K562 (cell line): ENCODE data around the gene MAPKAPK3. TPM values are rescaled to one million over a fixed set of nuclear protein-coding genes. Genes with fewer than 3 reads are reported as not detected.

ENCODE experiments used
- ATAC-seq: fragments of 200-7000 bp; cut with Tn5 transposase; 3 replicates; pipeline ENCODE4 v1.9.1; 2020; ENCODE audit warnings: moderate library complexity
- BruUV-seq: library from RNA; stranded (reverse); fragments of 400-500 nt; replicated peaks from 2 replicates; lab custom pipeline; 2021; lab: Mats Ljungman, UMichigan
- CTCF ChIA-PET: fragments of 300-600 bp; formaldehyde crosslinking; extraction: SDS; loops from one replicate; lab custom pipeline; 2021; ENCODE audit warnings: low intra/inter-chr PET ratio; lab: Yijun Ruan, JAX
- POLR2A ChIA-PET: fragments of 300-600, 350-650 bp; sonication (Branson Sonifier 250); formaldehyde crosslinking; extraction: SDS; loops from one replicate; lab custom pipeline; 2021; ENCODE audit warnings: antibody characterized with exemption, inconsistent platforms; lab: Yijun Ruan, JAX
- DNase-seq, 4 experiments: peaks; one replicate each; pipeline versions ENCODE4 v3.0.0 to v3.0.0-alpha.2; 2011 to 2018; ENCODE audit warnings: low spot score in 3 of 4, mixed read lengths in 3 of 4; ENCODE audit errors: extremely low read depth in 1 of 4
- FAIRE-seq: peaks from 2 replicates; lab custom pipeline; 2011; peaks lifted over from hg19 to GRCh38; lab: Jason Lieb, UNC
- H2AFZ ChIP-seq: 2 replicates; pipeline ENCODE4 v1.6.0; 2011; ENCODE audit warnings: low read depth, low read length, control low read depth, inconsistent platforms
- H3K27ac ChIP-seq: fragments of 200-600 bp; 3 replicates; pipeline ENCODE4 v1.8.0; 2011; ENCODE audit warnings: low read depth, mild to moderate bottlenecking, control low read depth, inconsistent platforms, low read length, moderate library complexity, mixed read lengths; ENCODE audit errors: extremely low read depth
- H3K27me3 ChIP-seq, 2 experiments: fragments of 300-600 bp in 1 of 2; 2 replicates in 1 of 2; 3 replicates in 1 of 2; pipeline versions ENCODE4 v1.6.0 to v1.8.0; 2011; ENCODE audit warnings: inconsistent platforms in 2 of 2, low read length in 2 of 2, mild to moderate bottlenecking in 1 of 2, mixed read lengths in 1 of 2, moderate library complexity in 1 of 2; ENCODE audit not compliant: control insufficient read depth in 2 of 2, insufficient read depth in 2 of 2
- H3K36me3 ChIP-seq: fragments of 300-600 bp; 3 replicates; pipeline ENCODE4 v1.8.0; 2011; ENCODE audit warnings: mild to moderate bottlenecking, low read length, inconsistent platforms; ENCODE audit not compliant: control insufficient read depth, insufficient read depth
- H3K4me1 ChIP-seq, 2 experiments: fragments of 200-600 bp in 1 of 2; replicated peaks in 1 of 2; 2 replicates in 1 of 2; 3 replicates in 1 of 2; pipeline versions ENCODE4 v1.5.1 to v1.8.0; 2011; ENCODE audit warnings: inconsistent platforms in 2 of 2, low read length in 2 of 2, mild to moderate bottlenecking in 1 of 2, mixed read lengths in 1 of 2, moderate library complexity in 1 of 2; ENCODE audit not compliant: control insufficient read depth in 2 of 2, insufficient read depth in 2 of 2
- H3K4me2 ChIP-seq: 2 replicates; pipeline ENCODE4 v1.6.1; 2011; ENCODE audit warnings: low read length, control low read depth, inconsistent platforms, mixed read lengths; ENCODE audit not compliant: insufficient read depth
- H3K4me3 ChIP-seq: fragments of 200-600 bp; sonication (generic), shearing (Covaris generic); 2 replicates; pipeline ENCODE4 v1.5.1; 2016; ENCODE audit warnings: control low read depth, inconsistent platforms
- H3K79me2 ChIP-seq: fragments of 200-600 bp; 3 replicates; pipeline ENCODE4 v1.8.0; 2011; ENCODE audit warnings: low read length, inconsistent platforms; ENCODE audit not compliant: control insufficient read depth, insufficient read depth
- H3K9ac ChIP-seq, 2 experiments: 2 replicates each; pipeline versions ENCODE4 v1.6.0 to v1.6.1; 2011; ENCODE audit warnings: low read depth in 2 of 2, low read length in 2 of 2, control low read depth in 1 of 2, inconsistent platforms in 1 of 2, mild to moderate bottlenecking in 1 of 2, mixed read lengths in 1 of 2; ENCODE audit not compliant: insufficient read depth in 1 of 2
- H3K9me1 ChIP-seq: one replicate; pipeline ENCODE4 v1.6.0; 2011; ENCODE audit warnings: inconsistent platforms, mild to moderate bottlenecking, low read length, moderate library complexity; ENCODE audit not compliant: control insufficient read depth, insufficient read depth
- H3K9me3 ChIP-seq: replicated peaks from 2 replicates; pipeline ENCODE4 v1.5.1; 2011; ENCODE audit warnings: low read depth, low read length, inconsistent platforms; ENCODE audit not compliant: control insufficient read depth, insufficient read depth
- H4K20me1 ChIP-seq: replicated peaks from 2 replicates; pipeline ENCODE4 v1.6.1; 2011; ENCODE audit warnings: low read length, inconsistent platforms, mixed read lengths; ENCODE audit not compliant: control insufficient read depth, insufficient read depth
- HLTF ChIP-seq: fragments of 450-650 bp; IDR thresholded peaks from 2 replicates; pipeline ENCODE4 v1.6.1; 2016
- PTTG1 ChIP-seq: fragments of 450-650 bp; IDR thresholded peaks from 2 replicates; pipeline ENCODE4 v1.6.1; 2016; ENCODE audit warnings: low read depth, mild to moderate bottlenecking, missing genetic modification characterization, missing compliant biosample characterization
- ZNF707 ChIP-seq: fragments of 250-450 bp; sonication (Bioruptor Pico); conservative IDR thresholded peaks from 2 replicates; pipeline ENCODE4 v1.8.0; 2022; ENCODE audit warnings: inconsistent platforms, mild to moderate bottlenecking, moderate library complexity
- WGBS: fragments of 100-300 bp; shearing (Covaris generic); methylation state at CpG from one replicate; pipeline ENCODE4 v1.1.6; 2016; ENCODE audit warnings: low coverage, mixed read lengths; ENCODE audit not compliant: insufficient coverage; ENCODE audit errors: missing lambda C conversion rate; 5-methylcytosine and 5-hydroxymethylcytosine counted together
- in situ Hi-C: fragments of 300-500 bp; cut with MboI; formaldehyde crosslinking; loops from 4 replicates; pipeline ENCODE4 v1.15.0; 2018; ENCODE audit warnings: inconsistent platforms, mixed read lengths
- intact Hi-C: fragments of 100-400 bp; cut with micrococcal nuclease; formaldehyde crosslinking; loops from 2 replicates; pipeline ENCODE4 v1.14.2; 2022
- polyA plus RNA-seq, 8 experiments: library from polyadenylated mRNA; depleted of rRNA in 4 of 8; stranded (reverse) in 5 of 8; unstranded in 3 of 8; fragments of >200 nt; fragmentation: Nextera tagmentation in 2 of 8; fragmentation: Illumina TruSeq in 1 of 8; extraction: Ambion mirVana in 2 of 8; extraction: Trizol in 1 of 8; gene quantifications; 2 replicates each; pipeline versions ENCODE4 v1.2.1 to v1.2.3, GENCODE V29; 2011 to 2014; ENCODE audit warnings: inconsistent platforms in 1 of 8, missing spikeins in 1 of 8
- total RNA-seq, 7 experiments: library from RNA; depleted of rRNA in 6 of 7; stranded (reverse); fragments of >200 nt in 6 of 7; fragmentation: Illumina TruSeq in 2 of 7; extraction: Trizol in 2 of 7; gene quantifications; 2 replicates each; pipeline versions ENCODE4 v1.2.1 to v1.2.3, GENCODE V29; 2011 to 2021; ENCODE audit warnings: low replicate concordance in 1 of 7
- TF ChIP-seq, protein P1 (sequence below): fragments of 250-450 bp; sonication (Bioruptor Pico); IDR thresholded peaks from 2 replicates; pipeline ENCODE4 v1.5.0; 2020; ENCODE audit warnings: mild to moderate bottlenecking

The MAPKAPK3 gene
- total and polyA plus RNA-seq, 9 of the 15 experiments (the other 6 are each of a cell fraction or from before 2014, with no cell fraction given): 8.0 to 56.4 (median 41.2) TPM

- ATAC-seq (no peak), FAIRE-seq (no peak), DNase-seq (no peak)
- in situ Hi-C loops (loop anchor here (5.0 kb wide), 1 partner anchor 85 kb away; no protein-coding TSS in a partner anchor), intact Hi-C loops (no loop called here)
- Histone ChIP-seq H3K9me3 (no peaks in the 10 kb centered on the region), H3K4me3 (no peak overlapping the region), H3K79me2 (no peaks in the 10 kb centered on the region), H3K9ac (no peak overlapping the region), H4K20me1 (peaks cover 2% of the 10 kb centered on the region), H3K4me1 (no peaks in the 10 kb centered on the region; a peak in 1 of 5 replicates), H3K4me2 (no peak overlapping the region), H2AFZ (no peak overlapping the region), H3K9me1 (no peaks in the 10 kb centered on the region), H3K27ac (no peak overlapping the region), H3K27me3 (peaks cover 0 to 23% of the 10 kb centered on the region in 2 experiments; a peak in 2 of 5 replicates), H3K36me3 (no peaks in the 10 kb centered on the region)
- ChIA-PET CTCF (no interaction called here), POLR2A (interaction anchor here (0.8 to 1.0 kb wide), 2 partner anchors 8 to 115 kb away, joined by 3 to 4 read pairs; no protein-coding TSS in a partner anchor)
- TF ChIP-seq ZNF707 (CRISPR knock-in tag): no peak
- no peak for TF ChIP-seq PTTG1 (tag)
- no peak for TF ChIP-seq HLTF
- TF ChIP-seq, protein P1, sequence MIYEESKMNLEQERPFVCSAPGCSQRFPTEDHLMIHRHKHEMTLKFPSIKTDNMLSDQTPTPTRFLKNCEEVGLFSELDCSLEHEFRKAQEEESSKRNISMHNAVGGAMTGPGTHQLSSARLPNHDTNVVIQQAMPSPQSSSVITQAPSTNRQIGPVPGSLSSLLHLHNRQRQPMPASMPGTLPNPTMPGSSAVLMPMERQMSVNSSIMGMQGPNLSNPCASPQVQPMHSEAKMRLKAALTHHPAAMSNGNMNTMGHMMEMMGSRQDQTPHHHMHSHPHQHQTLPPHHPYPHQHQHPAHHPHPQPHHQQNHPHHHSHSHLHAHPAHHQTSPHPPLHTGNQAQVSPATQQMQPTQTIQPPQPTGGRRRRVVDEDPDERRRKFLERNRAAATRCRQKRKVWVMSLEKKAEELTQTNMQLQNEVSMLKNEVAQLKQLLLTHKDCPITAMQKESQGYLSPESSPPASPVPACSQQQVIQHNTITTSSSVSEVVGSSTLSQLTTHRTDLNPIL (CRISPR knock-in tag): no peak
- no TSS peak for BruUV-seq
- 8% methylated on average over 5 of the region's 5 CpGs for WGBS
These were observed 40.5 kb downstream of the MAPKAPK3 start for GRCh38 chr3:50657407-50657806.
